GM19023 (cell line): ENCODE data around the gene CDKAL1.
A peak's percentile ranks its signal among the peaks of the same experiment; 100 is the strongest.
"Not testable (repeated sequence)": the region's sequence is repeated elsewhere in the genome, so short reads cannot be mapped to it uniquely, and the experiment has no call there.

ENCODE experiments used
- ATAC-seq: cut with Tn5 transposase; IDR thresholded peaks from one replicate; pipeline ENCODE4 v1.9.1; 2021; ENCODE audit warnings: mild to moderate bottlenecking, moderate library complexity; ENCODE audit not compliant: unreplicated experiment

CDKAL1 gene

DNA sequence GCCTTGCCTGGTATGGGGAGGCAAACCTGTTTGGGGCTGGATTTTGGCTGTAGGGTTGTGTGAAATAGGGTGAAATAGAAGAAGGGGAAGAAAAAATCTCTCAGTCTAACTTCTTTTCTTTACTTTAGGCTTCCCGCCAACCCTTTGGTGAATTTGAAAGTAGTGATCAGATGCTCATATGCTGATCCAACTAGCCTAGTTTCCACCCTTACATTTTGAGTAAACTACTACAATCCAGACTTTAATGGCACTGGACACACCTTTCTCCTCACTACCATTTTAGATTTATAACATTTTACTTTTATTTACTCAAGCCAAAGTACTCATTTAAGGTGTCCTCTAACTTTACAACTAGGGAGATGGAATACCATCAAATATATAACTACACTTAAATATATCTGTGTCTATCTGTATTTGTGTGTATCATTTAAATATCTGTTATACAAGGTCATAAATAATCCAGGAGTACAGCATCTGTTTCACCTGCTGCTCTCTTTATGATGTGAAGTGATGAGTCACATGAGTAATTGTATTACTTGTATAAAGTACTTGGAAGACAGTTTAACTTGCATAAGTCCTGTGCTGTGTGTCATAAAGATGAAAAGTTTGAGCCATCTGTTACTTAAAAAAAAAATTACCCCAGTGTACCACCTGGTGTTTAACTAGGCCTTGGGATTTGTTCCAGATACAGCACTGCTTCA lies 172.1 kb downstream of the CDKAL1 start:
- ATAC-seq = no peak

DNA sequence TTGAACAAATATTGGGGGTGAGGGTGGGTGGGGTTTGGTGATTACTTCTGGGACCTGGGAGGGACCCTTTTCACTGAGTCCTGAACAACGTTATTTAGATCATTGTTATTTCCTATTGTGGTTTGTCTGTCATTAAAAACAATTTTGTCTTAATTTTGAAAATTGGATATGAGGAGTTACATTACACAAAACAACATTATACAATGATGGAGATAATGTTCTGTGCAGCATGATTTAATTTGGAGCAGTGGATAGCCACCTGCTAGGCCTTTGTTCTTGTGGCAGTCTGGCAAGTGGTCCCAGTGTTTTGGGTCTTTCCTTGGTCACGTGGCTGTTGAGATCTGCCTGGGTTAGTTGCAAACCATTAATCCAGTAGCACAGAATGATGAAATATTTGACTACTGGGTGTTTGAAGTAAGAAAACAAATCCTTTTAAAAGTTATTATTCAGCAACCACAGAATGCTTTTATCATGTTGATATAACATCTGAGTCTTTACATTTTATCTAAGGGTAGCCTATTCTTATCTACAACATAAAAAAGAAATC lies 172.8 kb downstream of the CDKAL1 start:
- ATAC-seq = no peak

DNA sequence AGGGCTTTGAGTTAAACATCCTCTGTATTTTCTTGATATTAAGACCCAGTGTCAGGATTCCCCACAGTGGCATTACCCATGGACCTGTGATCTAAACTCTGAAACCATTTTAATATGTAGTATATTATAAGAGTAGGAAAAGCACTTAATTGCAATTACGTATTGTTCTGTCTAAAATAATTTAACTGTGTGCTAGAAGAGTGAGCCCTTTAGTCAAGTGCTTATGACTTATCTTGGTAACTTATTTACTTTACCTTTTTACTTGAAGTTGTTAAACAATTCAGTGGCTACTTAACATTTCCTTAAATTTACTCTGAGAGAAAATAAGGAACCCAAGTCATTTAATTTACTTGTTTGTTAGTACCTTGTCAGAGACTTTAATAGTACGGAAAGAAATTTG lies 173.6 kb downstream of the CDKAL1 start:
- ATAC-seq = no peak

DNA sequence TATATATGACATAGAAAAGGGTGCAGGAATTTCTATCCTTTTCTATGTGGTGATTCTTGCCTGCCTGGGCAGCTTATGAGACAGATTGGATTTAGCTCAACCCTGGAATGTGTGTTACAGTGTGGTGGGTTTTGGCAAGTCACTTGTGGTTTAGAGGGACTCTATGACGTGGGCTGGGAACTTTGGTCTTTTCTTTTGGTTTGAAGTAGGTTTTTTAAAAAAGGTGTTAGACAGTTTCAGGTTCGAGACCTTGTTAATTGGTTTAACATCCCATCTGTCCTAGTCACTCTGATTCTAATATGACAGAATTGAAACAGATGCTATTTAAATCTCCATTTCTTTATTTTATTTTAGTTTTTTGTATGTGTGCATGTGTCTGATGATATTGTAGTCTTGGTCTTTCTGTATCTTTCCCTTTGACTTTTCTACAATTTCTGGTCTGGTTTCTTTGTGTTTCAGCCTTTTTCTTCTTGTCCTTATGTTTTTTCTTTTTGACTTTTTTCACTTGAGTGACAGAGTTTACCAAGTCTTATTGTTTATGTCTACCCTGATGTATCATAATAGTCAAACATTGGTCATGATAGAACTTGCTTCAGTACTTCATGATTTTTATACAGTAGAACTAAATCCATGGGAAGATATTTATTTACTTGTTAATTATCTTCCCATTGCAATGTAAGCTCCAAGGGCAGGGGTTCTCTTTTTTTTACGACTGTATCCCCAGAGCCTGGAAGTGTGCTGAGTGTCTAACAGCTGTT lies 174.3 kb downstream of the CDKAL1 start:
- ATAC-seq = peak; percentile 55

DNA sequence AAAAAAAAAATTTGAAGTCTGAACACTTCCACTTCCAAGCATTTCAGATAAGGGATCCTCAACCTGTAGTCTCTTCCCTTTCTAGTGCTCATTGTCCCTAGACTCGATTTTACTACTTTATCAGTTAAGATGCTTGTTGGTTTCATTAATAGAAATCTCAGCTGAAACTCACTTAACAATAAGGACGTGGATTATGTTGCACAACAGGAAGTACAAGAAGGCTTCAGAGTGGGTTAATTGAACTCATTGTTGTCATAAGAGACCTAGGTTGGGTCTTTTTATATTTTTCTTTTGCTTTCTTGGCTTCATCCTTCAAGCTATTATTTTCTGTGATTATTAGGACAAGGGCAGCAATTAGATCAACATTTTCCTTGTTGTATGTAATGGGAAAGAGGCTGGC lies 175.2 kb downstream of the CDKAL1 start:
- ATAC-seq = no peak

DNA sequence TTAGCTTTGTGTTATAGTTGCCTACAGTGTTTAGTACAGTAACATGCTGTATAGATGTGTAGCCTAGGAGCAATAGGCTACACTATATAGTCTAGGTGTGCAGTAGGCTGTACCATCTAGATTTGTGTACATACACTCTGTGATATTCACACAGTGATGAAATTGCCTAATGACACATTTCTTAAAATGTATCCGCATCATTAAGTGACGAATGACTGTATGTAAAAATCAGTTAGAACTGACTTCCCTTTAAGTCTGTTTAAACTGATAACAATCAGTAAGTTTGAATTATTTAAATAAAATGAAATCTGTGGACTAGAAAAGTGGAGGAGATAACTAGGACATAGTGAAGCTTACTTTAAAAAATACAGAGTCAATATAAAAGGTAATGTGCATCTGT lies 176.1 kb downstream of the CDKAL1 start:
- ATAC-seq = no peak

DNA sequence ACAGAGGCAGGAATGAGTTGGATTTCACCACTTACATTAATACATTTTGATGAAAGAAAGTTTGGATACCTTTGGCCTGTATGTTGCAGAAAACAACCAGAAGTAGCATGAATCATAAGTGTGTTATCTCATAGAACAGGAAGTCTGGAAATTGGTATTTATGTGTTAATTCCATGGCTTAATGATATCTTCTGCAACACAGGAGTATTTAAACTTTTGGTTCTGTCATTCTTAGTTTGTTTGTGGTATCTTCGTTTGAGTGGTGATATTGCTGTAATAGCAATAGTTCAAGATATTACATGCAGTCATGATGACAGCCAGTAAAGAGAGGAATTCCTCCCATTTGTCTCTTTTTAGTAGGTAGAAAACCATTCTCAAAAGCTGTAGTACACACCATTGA lies 177.3 kb downstream of the CDKAL1 start:
- no peak for ATAC-seq

DNA sequence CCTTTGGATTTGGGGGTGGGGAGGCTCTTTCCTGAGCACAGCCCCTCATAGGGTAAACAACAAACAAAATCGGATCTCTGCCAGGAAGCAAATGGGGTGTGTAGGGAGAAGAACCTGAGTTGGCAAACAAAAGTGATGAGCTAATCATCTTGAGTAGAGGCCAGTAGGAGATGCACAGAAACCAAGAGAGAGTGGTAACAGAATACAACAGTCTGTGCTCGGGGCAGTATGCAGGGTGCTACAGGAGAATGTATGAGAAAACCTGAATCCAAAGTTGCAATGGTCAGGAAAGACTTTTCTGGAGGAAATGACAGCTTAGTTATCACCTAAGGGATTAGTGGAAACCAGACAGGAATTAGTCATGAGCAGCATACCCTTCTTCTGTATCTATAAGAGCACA lies 177.8 kb downstream of the CDKAL1 start:
- ATAC-seq = no peak

DNA sequence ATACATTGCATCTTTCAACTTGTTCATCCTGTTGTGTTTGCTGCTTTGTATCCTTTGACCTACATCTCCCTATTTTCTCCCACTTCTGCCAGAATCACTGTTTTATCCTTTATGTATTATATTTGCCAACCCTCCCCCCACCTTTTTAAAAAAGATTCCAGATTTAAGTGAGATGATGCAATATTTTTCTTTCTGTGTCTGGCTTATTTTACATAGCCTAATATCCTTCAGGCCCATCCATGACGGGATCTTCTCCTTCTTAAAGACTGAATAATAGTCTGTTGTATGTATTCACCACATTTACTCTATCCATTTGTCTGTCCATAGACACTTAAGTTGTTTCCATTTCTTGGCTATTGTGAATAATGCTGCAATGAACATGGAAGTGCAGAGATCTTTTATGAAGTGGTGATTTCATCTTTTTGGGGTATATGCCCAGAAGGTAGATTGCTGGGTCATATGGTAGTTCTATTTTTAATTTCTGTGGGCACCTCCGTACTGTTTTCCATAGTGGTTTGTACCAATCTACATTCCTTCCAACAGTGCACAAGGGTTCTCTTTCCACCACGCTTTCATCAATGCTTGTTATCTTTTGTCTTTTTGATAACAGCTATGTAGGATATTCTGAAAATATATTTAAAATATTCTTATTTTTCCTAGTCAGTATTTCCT lies 181.0 kb downstream of the CDKAL1 start:
- no peak for ATAC-seq

DNA sequence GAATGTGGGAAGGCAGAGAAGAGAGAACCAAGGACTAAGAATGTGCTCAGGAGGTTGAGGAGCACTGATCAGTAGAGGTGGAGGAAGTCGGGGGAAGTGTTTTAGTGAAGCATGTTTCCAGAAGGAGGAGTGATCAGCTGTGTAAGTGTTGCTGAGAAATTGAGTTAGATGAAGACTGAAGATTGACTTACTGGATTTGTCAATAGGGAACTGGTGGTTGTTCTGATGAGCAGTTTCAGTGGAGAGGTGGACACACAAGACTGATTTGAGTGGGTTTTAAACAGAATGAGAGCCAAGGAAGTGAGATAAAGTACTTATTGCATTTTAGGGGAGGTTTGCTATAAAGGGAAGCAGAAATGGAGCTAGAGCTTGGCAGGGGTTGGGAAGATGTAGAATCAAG lies 182.6 kb downstream of the CDKAL1 start:
- ATAC-seq = peak; percentile 64

DNA sequence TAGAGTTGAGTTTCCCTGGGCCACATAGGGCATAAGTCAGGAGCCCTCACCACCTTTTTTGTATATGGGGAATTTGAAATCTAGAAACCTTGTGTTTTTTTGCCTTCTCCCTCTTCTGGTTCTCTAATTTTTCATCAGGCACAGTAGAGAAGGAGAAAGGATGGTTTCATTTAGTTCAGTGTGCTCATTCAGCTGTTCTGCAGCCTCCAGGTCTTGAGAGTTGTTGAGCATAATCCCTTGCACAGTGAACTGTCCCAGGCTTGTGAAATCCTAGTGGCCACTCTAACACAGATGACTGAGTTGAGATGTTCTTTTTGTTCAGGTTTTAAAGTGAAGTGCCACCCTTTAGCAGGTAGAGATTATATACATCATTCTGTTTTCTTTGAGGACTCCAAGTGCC lies 183.5 kb downstream of the CDKAL1 start:
- ATAC-seq = no peak

DNA sequence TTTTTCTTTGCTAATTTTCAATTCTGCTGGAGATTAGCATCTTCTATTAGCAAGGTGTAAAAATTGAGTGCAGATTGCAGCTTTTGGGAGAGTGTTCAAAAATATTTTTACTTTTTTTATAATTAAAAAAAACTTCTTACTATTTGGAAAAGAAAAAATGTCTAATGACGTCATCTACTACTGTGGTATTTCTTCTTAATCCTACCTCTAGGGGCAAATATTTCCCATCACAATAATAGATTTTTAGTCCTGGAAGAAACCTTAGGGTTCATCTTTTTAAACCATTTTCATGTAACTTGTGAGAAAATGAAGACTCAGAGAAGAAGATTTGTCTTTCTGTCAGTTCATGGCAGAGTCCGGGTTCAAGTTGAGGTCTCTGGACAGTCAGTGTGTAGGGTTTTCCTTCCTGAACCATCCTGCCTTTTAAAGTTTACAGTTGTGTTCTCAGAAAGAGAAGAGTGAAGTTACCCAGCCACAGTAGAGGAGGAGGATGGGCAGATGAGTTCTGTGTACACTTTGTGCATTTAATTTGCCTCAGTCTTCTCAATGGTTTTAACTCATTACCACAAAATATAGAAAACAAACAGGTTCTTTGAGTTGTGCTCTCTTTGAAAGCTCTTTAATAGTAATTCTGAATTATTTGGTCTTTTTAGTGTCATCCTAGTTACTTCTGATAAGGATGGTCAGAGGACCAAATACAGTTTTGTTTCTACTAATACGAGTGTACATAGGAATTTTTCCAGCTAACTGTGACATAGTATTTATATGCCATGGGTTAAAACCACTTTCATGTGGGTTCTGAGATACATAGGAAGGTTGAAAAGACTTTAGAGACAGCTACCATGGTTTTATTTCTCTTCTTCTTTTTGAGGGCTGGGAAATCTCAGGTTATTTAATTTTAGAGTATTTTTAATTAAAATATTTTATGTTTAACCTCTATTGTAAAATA lies 184.7 kb downstream of the CDKAL1 start:
- ATAC-seq = no peak

DNA sequence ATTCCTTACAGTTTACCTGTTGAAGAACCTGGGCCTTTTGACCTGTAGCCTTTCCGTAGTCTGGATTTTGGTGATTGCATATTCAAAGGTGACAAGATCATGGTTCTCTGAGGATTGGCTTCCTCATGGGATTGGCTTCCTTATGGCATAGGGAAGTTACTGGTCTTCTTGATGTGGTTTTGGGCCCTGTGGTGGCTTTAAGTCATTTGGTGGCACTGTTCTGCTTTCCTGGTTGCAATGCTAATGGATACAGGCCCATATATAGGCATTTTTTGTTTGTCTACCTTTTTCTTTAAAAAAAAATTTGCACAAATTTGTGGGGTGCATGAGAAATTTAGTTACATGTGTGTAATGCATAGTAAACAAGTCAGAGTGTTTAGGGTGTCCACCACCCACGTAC lies 185.7 kb downstream of the CDKAL1 start:
- no peak for ATAC-seq

DNA sequence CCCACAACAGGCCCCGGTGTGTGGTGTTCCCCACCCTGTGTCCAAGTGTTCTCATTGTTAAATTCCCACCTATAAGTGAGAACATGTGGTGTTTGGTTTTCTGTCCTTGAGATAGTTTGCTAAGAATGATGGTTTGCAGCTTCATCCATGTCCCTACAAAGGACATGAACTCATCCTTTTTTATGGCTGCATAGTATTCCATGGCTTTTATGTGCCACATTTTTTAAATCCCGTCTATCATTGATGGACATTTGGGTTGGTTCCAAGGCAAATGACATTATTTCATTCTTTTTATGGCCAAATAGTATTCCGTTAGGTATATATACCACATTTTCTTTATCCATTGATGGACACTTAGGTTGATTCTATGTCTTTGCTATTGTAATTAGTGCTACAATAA lies 186.9 kb downstream of the CDKAL1 start:
- ATAC-seq = not testable (repeated sequence)

DNA sequence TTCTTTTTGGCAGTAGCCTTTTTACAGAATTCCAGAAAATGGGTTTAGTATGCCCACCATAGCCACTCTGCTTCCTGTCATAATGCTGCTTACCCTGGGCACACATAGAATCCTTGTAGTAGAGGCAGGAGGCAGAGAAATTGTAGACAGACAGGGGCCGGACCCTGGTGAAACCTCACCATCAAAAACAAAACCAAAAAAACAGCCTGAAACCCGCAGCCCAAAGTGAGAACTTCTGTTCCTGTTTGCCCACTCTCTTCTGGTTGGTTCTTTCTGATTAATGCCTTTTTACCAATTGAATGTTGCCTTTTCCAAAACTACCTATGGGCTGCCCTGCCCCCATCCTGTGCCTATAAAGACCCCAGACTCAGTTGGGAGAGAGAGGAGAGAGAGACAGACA lies 188.2 kb downstream of the CDKAL1 start:
- ATAC-seq = no peak

DNA sequence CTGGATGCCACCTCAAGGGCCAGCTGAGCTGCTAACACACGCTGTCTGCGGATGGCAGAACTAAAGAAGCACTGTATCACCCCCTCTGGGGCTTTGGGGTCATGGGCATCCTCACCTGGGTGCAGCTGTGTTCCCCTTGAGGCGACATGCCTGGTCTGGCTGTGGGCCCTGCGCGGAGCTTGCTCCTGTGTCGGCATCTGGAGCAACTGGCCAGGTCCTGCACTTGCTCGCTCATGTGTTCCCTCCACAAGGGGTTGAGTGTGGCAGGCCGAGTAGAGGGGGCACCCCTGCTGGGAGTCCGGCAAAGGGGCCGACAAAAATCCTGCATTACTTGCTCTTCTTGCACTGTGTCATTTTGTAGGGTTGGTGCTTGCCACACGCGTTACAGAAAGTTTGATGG lies 189.0 kb downstream of the CDKAL1 start:
- no peak for ATAC-seq

DNA sequence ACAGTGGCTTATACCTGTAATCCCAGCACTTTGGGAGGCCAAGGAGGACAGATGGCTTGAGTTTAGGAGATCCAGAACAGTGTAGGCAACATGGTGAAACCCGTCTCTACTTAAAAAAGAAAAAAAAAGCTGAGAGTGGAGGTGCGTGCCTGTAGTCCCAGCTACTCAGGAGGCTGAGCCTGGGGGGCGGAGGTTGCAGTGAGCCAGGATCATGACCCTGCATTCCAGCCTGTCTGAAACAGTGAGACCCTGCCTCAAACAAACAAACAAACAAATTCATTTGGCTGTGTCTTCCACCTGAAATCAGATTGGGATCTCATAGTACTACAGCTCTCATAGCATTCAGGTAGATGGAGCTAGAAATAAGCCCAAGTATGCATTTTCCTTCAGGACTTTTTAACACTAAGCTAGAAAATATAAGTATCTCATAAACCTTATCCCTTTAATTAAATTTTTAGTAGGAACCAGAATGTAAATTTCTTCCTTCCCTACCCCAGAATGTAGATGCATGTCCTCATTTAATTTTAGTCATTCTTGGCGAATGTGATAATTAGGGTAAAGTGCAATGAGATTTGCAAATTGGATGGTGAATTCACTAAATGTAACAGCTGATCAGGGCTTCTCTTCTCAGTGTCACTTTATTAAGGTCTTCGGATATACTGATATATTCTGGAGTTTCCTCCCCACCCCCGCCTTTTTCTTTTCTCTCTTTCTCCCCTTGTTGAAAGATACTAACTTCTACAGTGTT lies 190.4 kb downstream of the CDKAL1 start:
- ATAC-seq = no peak

DNA sequence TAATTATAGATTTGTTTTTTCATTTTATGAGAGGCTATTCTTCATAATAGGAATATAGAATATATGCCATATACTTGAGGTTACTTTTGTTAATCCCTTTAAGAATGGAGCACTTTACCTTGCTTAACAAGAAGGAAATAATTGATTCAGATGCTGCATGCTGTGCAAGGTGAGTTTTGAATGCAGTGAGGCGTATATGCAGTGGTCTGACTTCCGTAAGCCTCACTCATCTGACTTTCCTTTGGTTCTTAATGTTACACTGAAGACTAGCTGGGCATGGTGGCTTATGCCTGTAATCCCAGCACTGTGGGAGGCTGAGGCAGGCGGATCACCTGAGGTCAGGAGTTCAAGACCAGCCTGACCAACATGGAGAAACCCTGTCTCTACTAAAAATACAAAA lies 191.0 kb downstream of the CDKAL1 start:
- not testable (repeated sequence) for ATAC-seq

DNA sequence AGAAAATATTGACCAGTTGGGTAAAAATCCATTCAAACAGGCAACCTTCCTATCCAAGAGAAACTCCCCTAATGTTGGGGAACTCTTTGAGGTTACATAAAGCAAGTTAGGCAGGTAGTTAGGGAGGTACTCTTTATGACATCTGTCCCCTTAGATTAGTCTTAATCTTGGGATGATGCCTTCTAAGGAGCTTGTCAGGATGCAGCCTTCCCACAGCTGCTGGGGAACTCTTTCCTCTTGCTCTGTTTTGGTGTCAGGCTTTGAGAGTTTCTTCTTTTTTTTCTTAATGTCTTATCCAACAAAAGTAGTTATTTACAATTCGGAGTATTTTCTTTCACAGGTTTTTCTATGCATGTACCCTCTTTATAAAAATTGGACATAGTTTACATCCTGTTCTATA lies 194.8 kb downstream of the CDKAL1 start:
- ATAC-seq = no peak

DNA sequence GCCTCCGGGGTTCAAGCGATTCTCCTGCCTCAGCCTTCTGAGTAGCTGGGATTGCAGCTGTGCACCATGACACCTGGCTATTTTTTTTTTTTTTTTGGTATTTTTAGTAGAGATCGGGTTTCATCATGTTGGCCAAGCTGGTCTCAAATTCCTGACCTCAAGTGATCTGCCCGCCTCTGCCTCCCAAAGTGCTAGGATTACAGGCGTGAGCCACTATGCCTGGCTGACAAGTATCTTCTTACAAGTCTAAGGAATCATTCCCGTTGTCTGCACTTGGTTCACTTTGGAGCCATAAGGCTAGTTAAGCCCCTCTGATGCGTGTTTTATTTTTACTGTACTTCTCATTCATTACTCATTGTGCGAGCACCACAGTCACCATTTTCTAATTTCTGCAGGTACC lies 198.1 kb downstream of the CDKAL1 start:
- not testable (repeated sequence) for ATAC-seq
